ENCODE measurements around the gene STPG2. TPM values are rescaled to one million over a fixed set of nuclear protein-coding genes. Genes with fewer than 3 reads are reported as not detected.

STPG2 gene
- total RNA-seq, 4 donors from 2014 or later, result 0.22 to 1.7 (median 1.1) TPM; not detected in 1

GRCh38 chr4:97762115-97762512 lies 381.2 kb downstream of the STPG2 start:
- TF ChIP-seq CTCF (IDR thresholded peaks at IDR 0.05; ENCODE audit: low read depth), result no peak

- no peak for TF ChIP-seq CTCF (IDR thresholded peaks at IDR 0.05; ENCODE audit: low read depth)
Measured at GRCh38 chr4:97761445-97762114, 381.7 kb downstream of the STPG2 start.

- TF ChIP-seq CTCF (IDR thresholded peaks at IDR 0.05; ENCODE audit: low read depth), result no peak
Measured at GRCh38 chr4:97759785-97760184, 383.5 kb downstream of the STPG2 start.

- TF ChIP-seq CTCF (IDR thresholded peaks at IDR 0.05; ENCODE audit: low read depth), result no peak
Measured at GRCh38 chr4:97752599-97752998, 390.7 kb downstream of the STPG2 start.

GRCh38 chr4:97747945-97748344 lies 395.3 kb downstream of the STPG2 start:
- TF ChIP-seq CTCF (IDR thresholded peaks at IDR 0.05; ENCODE audit: low read depth), result no peak

- TF ChIP-seq CTCF (IDR thresholded peaks at IDR 0.05; ENCODE audit: low read depth), result no peak
Measured at GRCh38 chr4:97720869-97721432, 422.3 kb downstream of the STPG2 start.

- TF ChIP-seq CTCF (IDR thresholded peaks at IDR 0.05; ENCODE audit: low read depth), result no peak
Measured at GRCh38 chr4:97691111-97691605, 452.1 kb downstream of the STPG2 start.
